GM21423 (cell line): ENCODE data around the gene MTUS2.

ENCODE experiments used
- ATAC-seq: cut with Tn5 transposase; IDR thresholded peaks from one replicate; pipeline ENCODE4 v1.9.1; 2021; ENCODE audit warnings: mild to moderate bottlenecking, moderate library complexity; ENCODE audit not compliant: unreplicated experiment

MTUS2 gene

DNA sequence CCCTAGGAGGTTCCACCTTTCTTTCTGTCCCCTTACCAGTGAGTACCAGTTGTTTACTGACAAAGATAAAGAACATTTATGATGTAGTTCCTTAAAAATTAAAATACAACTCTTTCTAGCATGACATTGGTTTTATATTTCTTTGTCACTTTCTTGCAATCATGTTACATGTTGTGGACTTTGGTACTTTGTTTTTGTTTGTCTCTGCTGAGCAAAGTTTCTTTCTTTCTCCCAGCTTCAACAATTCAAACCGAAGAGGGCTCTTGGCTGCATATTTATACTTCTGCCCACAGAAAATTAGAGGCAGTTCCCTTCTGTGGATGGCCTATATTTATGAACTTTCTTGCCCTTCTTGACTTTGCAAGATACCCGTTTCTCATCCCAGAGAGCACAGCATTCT lies 201.2 kb downstream of the MTUS2 start:
- no peak for ATAC-seq

DNA sequence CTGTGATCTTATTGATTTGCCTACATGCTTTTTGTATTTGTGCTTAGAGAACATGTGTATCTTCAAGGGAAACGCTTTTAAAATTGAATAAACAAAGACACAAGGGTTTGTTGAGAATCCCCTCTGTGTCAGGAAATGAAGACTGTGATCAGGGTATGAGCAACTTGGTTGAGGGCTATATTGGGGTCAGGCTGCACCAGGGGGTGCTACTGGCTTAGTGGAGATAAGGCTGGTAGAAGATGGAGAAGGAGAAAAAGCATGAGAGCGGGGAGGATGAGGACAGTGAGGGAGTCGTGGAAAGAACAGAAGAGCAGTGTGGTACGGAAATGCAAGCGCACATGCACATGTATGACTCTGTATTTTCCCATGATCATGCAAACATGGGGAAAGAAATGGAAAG lies 201.6 kb downstream of the MTUS2 start:
- ATAC-seq, result no peak

DNA sequence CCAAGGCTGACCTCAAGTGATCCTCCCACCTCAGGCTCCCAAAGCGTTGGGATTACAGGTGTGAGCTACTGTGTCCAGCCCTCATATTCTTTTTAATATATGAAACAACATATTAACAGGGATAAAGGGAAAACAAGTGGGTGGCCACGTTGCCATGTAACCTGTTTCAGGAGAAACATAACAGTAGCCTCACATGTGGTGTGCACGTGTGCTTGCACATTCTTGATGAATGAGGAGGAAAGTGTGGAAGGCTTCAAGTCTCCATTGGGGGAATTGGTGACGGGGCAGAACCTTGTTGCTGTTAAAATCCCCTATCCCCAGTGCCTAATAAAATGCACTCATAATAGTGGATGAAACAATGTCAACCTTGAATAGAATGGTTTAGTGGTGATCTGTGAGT lies 202.3 kb downstream of the MTUS2 start:
- no peak for ATAC-seq

DNA sequence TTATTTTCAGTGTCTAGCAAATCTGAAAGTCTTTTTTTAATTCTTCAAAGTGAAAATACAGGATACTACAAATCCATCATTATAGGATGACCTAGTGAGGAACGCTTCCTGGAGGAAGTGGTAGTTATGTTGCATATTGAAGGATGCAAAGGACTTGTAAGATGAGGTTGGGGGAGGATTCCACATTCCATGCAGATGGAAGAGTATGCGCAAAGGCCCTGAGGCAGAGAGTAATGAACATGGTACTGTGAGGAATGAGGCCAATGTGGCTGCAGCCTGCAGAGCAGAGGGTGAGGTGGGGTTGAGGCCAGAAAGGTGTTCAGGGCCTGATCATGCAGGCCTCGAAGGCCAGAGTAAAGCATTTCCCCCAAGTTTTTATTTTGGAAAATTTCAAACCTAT lies 202.8 kb downstream of the MTUS2 start:
- ATAC-seq, result no peak

DNA sequence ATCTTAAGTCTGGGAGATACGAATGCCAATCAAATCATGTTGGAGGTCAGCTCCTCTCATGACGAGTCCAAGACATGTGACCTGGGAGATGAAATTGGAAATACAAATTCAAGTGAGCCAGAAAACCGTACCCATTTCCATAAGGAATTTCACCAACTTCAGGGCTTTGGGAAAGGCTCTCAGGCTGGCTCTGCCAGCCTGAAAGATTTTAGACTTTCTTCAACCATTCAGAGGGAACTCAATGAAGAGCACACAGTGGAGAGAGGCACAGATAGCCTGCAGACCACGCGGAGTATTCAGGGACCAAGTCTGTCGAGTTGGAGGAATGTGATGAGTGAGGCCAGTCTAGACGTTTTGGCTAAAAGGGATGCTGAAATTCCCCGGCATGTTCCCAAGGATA lies 204.6 kb downstream of the MTUS2 start:
- no peak for ATAC-seq

DNA sequence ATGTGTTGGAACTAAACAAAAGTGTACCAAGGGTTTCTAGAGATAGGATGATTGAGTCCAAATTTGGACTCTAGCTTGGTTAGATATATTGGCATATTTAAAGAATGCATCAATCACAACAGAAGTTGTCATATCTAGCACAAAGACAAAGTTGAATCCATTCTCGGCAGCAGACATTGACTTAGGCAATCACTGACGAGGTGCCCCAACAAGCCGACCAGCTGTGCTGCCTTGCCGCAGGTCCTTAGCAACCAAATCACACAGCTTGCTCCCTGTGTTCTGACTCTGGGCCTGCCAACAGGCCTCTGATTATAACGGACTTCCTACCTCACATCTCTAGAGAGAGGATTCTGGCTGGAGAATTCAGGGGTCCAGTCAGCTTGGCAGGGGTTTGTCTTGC lies 208.7 kb downstream of the MTUS2 start:
- no peak for ATAC-seq

DNA sequence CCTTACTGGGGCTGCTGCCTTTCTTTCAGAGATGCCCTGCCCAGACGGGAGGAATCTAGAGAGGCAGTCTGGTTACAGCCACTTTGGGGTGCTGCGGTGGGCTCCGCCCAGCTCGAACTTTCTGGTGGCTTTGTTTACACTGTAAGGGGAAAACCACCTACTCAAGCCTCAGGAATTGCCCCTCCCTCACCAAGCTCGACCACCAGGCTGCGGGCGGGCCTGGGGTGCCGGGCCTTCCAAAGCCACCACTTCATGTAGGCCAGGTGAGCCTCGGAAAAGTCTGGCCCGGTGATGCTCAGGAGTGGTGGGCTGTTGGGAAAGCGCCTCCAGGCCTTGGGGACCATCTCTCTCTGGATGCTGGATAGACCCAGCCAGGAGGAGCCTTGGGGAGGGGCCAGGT lies 218.6 kb downstream of the MTUS2 start:
- ATAC-seq, result no peak

DNA sequence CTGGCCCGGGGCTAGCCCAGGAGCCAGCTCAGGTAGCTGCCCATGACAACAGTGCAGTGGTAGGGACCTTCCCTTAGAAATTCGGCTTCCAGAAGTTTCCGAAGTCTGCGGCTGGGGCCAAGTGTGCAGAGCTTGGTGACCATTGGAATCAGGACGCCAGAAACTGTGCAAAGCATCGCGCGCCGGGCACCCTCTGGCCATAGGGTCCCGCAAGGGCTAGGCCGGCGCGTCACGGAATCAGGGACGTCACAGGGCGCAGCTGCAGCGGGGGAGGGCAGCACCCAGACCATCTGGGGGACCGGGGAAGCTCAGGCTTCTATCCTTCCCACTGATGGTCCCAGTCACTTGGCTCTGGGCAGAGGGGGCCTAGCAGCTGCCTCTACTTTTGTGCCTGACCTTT lies 219.1 kb downstream of the MTUS2 start:
- no peak for ATAC-seq

DNA sequence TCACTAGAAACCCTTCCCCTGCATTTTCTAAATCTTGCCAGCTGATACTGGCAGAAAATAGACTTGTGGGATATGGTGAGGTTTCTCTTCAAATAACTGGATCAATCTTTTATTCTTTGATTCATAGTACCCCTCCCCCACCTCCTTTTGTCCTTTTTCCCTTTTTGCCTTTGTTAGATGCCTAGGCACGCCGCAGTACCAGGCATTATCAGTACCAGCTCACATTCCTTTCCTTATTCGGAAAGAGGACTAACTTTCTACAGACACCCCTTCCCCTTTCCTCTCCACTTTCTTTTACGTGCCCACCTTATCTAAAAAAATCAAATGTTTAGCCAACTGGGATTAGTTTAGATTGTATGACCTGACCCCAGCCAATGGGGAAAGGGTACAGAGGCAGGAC lies 226.4 kb downstream of the MTUS2 start:
- no peak for ATAC-seq

DNA sequence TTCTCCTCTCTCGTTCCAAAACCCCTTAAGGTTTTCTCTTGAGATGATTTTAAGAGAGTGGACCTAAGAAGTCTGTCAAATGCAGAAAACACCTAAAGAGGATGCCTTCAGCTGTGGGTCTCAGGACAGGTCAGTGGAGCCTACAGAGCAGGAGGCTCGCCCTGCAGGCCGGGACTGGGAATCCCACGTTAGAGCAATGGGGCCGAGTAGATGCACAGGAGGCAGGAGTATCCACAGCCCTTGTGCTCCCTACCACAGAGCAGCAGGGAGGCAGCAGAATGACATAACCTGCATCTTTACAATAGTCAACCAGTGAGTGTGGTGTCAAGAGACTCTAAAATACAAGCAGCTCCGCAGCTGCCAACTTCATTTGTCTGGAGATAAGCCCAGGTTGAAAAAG lies 229.4 kb downstream of the MTUS2 start:
- ATAC-seq, result no peak

DNA sequence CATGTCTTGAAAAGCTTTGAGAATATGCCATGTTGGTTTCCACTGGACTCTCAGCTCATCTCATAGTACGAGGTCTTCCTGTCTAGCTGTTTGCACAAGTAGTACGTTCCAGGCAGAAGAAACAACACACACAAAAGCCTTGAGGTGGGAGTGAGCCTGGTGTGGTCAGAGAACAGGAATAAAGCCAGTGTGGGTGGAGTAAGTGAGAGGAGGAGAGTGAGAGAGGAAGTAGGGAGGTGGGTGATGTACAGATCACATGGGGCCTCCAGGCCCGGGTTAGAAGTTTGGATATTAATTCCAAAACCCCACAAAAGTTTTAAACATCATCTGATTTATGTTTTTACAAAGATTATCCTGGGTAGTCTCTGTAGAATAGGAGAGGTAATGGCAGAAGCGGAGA lies 230.6 kb downstream of the MTUS2 start:
- ATAC-seq, result no peak

DNA sequence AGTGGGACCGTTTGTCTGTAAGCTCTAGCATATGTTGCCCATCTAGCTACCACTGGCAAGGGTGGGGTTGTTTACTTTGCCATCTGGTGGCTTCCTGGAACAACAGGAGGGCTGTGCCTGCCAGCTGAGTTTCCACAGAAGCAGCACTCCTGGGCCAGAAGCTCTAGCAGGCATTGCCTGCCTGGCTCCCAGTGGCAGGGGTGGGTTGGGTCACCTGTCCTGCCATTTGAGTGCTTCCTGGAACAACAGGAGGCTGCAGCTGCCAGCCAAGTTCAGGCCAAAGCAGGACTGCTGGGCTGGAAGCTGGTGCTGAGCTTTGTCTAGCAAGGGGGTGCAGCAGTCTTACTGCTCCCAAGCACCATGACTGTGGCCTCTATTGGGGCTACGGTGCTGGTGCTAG lies 239.7 kb downstream of the MTUS2 start:
- ATAC-seq, result no peak

DNA sequence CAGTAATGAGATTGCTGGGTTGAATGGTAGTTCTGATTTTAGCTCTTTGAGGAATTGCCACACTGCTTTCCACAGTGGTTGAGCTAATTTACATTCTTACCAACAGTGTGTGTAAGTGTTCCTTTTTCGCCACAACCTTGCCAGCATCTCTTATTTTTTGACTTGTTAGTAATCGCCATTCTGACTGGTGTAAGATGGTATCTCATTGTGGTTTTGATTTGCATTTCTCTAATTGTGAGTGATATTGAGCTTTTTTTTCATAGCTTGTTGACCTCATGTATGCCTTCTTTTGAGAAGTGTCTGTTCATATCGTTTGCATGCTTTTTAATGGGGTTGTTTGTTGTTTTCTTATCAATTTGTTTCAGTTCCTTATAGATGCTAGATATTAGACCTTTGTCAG lies 245.0 kb downstream of the MTUS2 start:
- no peak for ATAC-seq

DNA sequence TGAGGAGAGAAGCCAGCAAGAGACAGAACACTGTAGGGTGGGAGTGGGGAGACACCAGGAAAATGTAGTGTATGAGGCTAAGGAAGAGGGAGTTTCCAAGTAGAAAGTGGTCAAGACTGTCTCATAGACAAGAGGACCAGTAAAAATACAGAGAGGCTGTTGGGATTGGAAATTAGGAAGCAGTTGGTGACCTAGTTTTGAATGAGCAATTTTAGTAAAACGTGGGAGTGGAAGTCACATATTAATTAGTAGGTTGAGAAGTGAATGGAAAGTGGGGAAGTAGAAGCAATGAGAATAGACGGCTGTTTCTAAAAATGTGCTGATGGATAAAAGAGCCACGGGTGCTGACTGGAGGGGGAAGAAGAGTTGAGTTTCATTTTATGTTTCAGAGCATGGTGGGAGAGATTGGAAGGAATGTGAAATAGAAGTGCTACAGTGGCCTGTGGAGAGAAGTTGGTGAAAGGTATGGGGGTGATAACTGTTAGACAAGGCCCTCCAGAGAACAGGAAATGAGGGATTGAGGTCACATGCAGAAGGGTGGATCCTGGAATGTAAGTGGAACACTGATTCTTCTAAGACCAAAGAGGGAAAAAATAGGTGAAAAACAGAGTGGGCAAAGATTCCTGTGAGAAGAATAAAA lies 247.3 kb downstream of the MTUS2 start:
- ATAC-seq, result no peak

DNA sequence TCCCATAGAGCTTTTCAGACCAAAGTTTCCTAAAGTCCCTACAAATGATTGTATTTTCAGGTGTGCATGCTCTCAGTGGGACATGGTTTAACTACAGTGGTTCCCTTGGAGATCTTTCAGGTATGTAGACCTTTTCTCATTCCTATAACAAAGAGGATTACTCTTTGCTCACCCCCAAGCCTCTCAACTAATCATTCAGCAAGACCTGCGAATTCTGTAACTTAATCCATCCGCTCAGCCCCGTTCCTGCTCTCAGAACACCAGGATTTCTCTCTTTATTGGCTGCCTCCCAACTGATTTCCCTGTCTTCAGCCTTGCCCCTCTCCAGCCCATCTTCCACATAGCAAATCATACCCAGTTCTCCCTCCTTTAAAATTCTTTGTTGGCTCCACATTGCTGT lies 253.6 kb downstream of the MTUS2 start:
- no peak for ATAC-seq

DNA sequence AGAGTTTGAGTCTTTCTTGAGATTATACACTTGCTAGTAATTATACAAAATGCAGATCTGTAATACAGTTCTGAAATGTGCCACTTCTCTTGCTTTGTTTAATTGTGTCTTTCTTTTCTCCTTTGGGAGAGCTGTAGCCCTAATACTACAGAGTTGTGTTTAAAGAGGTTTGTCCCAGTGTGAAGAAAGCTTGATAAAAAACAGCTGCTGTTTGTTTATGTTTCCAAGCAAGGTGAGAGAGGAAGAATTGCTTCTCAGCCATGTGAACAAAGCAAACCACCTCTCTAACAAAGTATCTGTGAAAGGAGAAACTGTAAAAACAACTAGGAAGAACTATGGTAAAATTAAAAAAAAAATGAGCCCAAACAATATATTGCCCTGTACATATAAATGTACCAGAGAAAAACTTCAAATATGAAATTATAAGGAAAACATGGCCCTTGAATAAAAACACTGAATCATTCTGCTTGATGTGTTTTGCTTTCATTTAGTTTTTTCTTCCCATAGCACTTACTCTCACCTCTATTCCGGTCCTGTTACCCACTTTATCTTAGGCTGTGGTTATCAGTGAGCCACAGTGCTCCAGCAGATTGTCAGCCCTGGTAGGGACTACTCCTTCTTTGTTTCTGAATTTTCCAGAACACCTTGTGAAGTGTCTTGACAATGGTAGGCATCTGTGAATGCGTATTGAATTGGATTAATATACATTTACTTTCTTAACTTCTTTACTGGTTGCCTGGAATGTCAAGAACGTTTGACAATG lies 257.1 kb downstream of the MTUS2 start:
- ATAC-seq, result no peak

DNA sequence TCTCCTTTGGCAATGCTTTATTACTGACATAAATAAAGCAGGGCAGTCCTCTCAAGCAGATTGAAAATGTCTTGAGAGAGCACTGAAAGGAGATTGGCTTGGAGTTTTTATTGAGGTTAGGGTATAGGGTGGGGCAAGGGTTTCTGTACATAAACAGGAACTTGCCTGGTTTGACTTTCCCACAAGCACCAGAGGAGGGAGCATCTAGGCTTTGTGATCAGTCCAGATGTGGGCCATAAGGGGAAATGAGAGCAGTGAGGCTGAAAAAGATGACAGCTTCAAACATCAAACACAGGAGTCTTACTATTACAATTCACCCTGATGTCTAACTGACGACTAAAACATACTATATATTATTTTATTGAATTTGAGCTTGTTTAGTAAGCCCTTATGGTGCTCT lies 260.9 kb downstream of the MTUS2 start:
- ATAC-seq, result no peak

DNA sequence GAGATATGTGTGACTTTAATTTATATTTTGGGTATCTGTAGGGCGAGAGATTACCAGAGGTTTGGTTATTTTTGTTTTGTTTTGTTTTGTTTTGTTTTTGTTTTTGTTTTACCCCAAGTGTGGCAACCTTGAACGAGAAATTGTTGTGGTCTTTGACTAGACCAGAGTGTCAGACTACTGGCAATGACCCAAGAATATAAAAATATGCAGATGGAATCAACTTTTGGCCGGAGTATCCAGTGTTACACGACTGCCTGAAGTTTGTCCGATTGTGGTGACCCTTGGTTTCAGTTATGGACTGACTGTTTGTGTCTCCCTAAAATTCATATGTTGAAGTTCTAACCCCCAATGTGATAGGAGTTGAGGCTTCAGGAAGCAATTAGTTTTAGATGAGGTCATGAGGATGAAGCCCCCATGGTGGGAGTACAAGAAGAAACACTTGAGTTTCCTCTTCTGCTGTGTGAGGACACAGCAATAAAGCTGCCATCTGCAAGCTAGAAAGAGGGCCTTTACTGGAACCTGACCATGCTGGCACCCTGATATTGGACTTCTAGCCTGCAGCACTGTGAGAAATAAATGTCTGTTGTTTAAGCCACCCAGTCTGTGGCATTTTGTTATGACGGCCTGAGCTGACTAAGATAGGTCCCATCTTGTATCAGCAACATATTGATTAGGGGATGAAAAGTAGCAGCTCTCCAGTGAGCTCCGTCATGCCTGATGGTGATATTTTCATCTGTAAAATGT lies 261.7 kb downstream of the MTUS2 start:
- ATAC-seq, result no peak

DNA sequence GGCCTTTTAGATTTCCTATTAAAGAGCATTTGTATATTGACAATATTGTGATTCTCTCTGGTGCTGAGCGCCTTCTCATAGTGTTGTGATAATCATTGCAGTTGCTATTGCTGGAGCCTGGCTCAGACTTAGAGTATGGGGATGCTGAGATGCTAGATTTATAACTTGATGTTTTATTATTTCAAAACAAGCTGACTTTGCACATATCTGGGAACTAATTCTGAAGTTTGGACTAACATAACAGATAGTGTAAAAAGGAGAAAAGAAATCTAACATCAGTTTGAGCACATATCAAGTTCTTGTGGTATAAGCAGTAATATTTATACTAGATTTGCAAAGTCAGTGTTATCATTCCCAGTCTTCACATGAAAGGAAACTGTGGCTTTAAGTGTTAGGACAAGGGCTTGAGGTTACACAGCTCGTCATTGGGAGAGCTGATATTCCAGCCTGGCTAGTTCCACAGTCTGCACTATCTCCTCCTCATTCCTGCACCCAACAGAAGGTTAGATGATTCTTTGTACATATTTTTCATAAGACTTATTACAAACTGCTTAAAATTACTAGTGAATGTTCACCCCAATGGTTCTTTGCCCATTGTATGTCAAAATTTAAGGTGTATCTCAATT lies 279.8 kb downstream of the MTUS2 start:
- ATAC-seq, result no peak

DNA sequence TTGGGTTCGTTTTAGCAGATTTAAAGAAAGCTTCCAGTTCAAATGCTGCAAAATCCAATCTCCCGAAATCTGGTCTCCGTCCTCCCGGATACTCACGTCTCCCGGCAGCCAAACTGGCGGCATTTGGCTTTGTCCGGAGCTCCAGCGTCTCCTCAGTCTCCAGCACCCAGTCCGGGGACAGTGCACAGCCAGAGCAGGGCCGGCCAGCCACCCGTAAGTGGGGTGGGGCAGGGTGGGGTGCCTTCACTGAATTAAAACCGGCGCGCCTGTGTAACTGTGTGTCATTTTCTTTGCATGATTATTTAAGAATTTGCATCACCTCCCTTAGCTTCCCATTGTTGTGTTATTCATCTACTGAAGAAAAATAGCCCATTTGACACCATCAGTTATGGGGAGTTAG lies 280.6 kb downstream of the MTUS2 start:
- ATAC-seq, result no peak

DNA sequence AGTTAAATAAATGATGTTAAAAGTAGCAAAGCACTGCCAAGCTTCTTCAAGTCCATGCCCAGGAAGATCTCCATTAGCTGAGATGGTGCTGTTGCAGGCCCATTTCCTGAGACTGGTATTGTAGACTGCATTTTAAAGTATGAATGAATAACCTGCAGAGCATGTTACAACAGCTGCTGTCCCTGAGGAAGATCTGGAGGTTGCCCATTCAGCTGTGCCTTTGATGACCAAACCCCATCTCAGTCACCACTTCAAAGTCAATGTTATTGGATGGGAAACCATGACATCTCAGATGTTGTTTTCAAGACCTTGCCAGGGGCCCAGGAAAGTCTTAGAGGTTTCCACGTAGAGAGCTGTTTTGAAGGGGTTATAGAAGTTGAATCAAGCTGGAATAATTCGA lies 281.3 kb downstream of the MTUS2 start:
- no peak for ATAC-seq

DNA sequence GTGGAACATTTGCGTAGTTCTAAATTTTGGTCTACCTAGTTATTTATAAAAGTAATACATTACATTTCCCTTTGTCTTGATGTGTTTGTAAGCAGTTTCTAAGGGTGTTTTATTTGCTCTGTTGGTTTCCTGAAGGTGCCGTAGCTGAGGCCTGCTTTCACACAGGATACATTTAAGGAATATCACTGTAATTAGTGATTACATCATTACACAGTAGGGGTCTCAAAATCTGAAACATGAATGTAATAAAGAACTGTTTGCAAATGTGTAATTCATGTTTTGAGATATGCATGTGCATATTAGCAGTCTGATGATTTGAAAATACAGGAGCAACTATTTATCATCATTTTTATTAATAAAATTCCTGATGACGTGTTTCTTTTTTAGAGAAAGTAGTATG lies 281.8 kb downstream of the MTUS2 start:
- no peak for ATAC-seq
